Activated CD4-positive, alpha-beta memory T cell treated with anti-CD3 and anti-CD28 coated beads for 36 hours (primary cell): ENCODE results near the gene FCGR3A. TPM values are rescaled to one million over a fixed set of nuclear protein-coding genes. Genes with fewer than 3 reads are reported as not detected.
"Not testable (repeated sequence)": the region's sequence is repeated elsewhere in the genome, so short reads cannot be mapped to it uniquely, and the experiment has no call there.

ENCODE experiments used
- CTCF ChIA-PET: fragments of 350-600 bp; sonication (Branson Sonifier 250); formaldehyde crosslinking; loops from one replicate; lab custom pipeline; 2021; ENCODE audit warnings: antibody characterized with exemption, inconsistent platforms; lab: Charles Lee
- POLR2A ChIA-PET: fragments of 350-600 bp; sonication (Branson Sonifier 250); formaldehyde crosslinking; loops from one replicate; lab custom pipeline; 2021; ENCODE audit warnings: antibody characterized with exemption; lab: Charles Lee
- DNase-seq: peaks from one replicate; pipeline ENCODE4 v3.0.0-alpha.2; 2020
- H3K27ac Mint-ChIP-seq: one replicate; pipeline ENCODE4 v1.8.0; 2021; ENCODE audit warnings: mixed read lengths
- H3K27me3 Mint-ChIP-seq: one replicate; pipeline ENCODE4 v1.8.0; 2021; ENCODE audit warnings: mixed read lengths
- H3K36me3 Mint-ChIP-seq: one replicate; pipeline ENCODE4 v1.8.0; 2021; ENCODE audit warnings: mixed read lengths
- H3K4me1 Mint-ChIP-seq: one replicate; pipeline ENCODE4 v1.8.0; 2021; ENCODE audit warnings: low read depth, mixed read lengths
- H3K4me3 Mint-ChIP-seq: one replicate; pipeline ENCODE4 v1.8.0; 2021; ENCODE audit warnings: mild to moderate bottlenecking, mixed read lengths
- H3K9me3 Mint-ChIP-seq: one replicate; pipeline ENCODE4 v1.8.0; 2021; ENCODE audit warnings: mixed read lengths
- intact Hi-C: fragments of 100-400 bp; cut with micrococcal nuclease; formaldehyde crosslinking; loops from one replicate; pipeline ENCODE4 v1.15.1; 2023
- total RNA-seq, 2 experiments: library from RNA; stranded (reverse); gene quantifications; one replicate each; pipeline ENCODE4 v1.2.3, GENCODE V29; 2021

The FCGR3A gene
- total RNA-seq, 2 experiments from 2014 or later = not detected

GRCh38 chr1:161523817-161524741, 25.5 kb downstream of the FCGR3A start, which contains the start of gene HSPA6:
TSS of gene HSPA6 (plus strand) at chr1:161524540. CDS start at chr1:161524659, 119 bp downstream.
- POLR2A ChIA-PET = not testable (repeated sequence)

GRCh38 chr1:161523041-161523816, 26.4 kb downstream of the FCGR3A start:
- POLR2A ChIA-PET = not testable (repeated sequence)
- CTCF ChIA-PET = interaction anchor here (0.8 to 0.9 kb wide), 2 partner anchors 12 to 215 kb away, joined by 3 to 4 read pairs; no protein-coding TSS in a partner anchor

More at GRCh38 chr1:161523817-161524741, 25.5 kb downstream of the FCGR3A start, which contains the start of gene HSPA6:
- CTCF ChIA-PET = interaction anchor here (0.8 to 0.9 kb wide), 2 partner anchors 13 to 214 kb away, joined by 3 to 4 read pairs; no protein-coding TSS in a partner anchor
- H3K27ac Mint-ChIP-seq = peak within 1 kb of the TSS; percentile 84
- not testable (repeated sequence) for H3K4me1 Mint-ChIP-seq, H3K36me3 Mint-ChIP-seq, H3K9me3 Mint-ChIP-seq, H3K27me3 Mint-ChIP-seq
- H3K4me3 Mint-ChIP-seq = peak within 1 kb of the TSS; percentile 80
- DNase-seq = peak; percentile 76
- intact Hi-C loops = loop anchor here (2.0 kb wide), 1 partner anchor 17 kb away; no protein-coding TSS in a partner anchor

GRCh38 chr1:161513953-161514352, 35.7 kb downstream of the FCGR3A start:
- H3K4me1 Mint-ChIP-seq, H3K27me3 Mint-ChIP-seq, DNase-seq, intact Hi-C loops, H3K4me3 Mint-ChIP-seq, H3K36me3 Mint-ChIP-seq, POLR2A ChIA-PET, H3K27ac Mint-ChIP-seq, CTCF ChIA-PET, H3K9me3 Mint-ChIP-seq: not testable (repeated sequence)

More at GRCh38 chr1:161523041-161523816, 26.4 kb downstream of the FCGR3A start:
- intact Hi-C loops, H3K27me3 Mint-ChIP-seq, H3K9me3 Mint-ChIP-seq, H3K4me1 Mint-ChIP-seq, DNase-seq, H3K36me3 Mint-ChIP-seq: not testable (repeated sequence)
- peak overlapping the region; percentile 80 for H3K4me3 Mint-ChIP-seq
- H3K27ac Mint-ChIP-seq = peak overlapping the region; percentile 84

GRCh38 chr1:161513448-161513780, 36.2 kb downstream of the FCGR3A start:
- H3K4me3 Mint-ChIP-seq, H3K4me1 Mint-ChIP-seq, H3K27me3 Mint-ChIP-seq, POLR2A ChIA-PET, H3K36me3 Mint-ChIP-seq, H3K27ac Mint-ChIP-seq, DNase-seq, H3K9me3 Mint-ChIP-seq, CTCF ChIA-PET, intact Hi-C loops: not testable (repeated sequence)

- H3K4me1 Mint-ChIP-seq, H3K36me3 Mint-ChIP-seq, H3K27me3 Mint-ChIP-seq, CTCF ChIA-PET, intact Hi-C loops, DNase-seq, POLR2A ChIA-PET, H3K9me3 Mint-ChIP-seq, H3K4me3 Mint-ChIP-seq, H3K27ac Mint-ChIP-seq: not testable (repeated sequence)
Observed at GRCh38 chr1:161512636-161513447, 36.8 kb downstream of the FCGR3A start.

- Mint-ChIP-seq H3K9me3 (no peaks in the 10 kb centered on the region), H3K4me3 (no peak overlapping the region), H3K27ac (no peak overlapping the region), H3K36me3 (no peaks in the 10 kb centered on the region), H3K4me1 (peaks cover 4% of the 10 kb centered on the region), H3K27me3 (no peaks in the 10 kb centered on the region)
- ChIA-PET CTCF (no interaction called here), POLR2A (no interaction called here)
- intact Hi-C loops = no loop called here
- DNase-seq = no peak
Observed at GRCh38 chr1:161511756-161512060, 37.9 kb downstream of the FCGR3A start.

- POLR2A ChIA-PET = no interaction called here
- intact Hi-C loops = no loop called here
- no peak overlapping the region for H3K4me3 Mint-ChIP-seq
- H3K9me3 Mint-ChIP-seq = no peaks in the 10 kb centered on the region
- peaks cover 9% of the 10 kb centered on the region for H3K4me1 Mint-ChIP-seq
- no peak overlapping the region for H3K27ac Mint-ChIP-seq
- no peak for DNase-seq
- CTCF ChIA-PET = interaction anchor here (1.3 kb wide), 2 partner anchors 13 to 24 kb away, joined by 3 to 4 read pairs; no protein-coding TSS in a partner anchor
- peaks cover 3% of the 10 kb centered on the region for H3K27me3 Mint-ChIP-seq
- no peaks in the 10 kb centered on the region for H3K36me3 Mint-ChIP-seq
Observed at GRCh38 chr1:161511018-161511755, 38.4 kb downstream of the FCGR3A start.

GRCh38 chr1:161510477-161510876, 39.1 kb downstream of the FCGR3A start:
- H3K4me3 Mint-ChIP-seq = no peak overlapping the region
- H3K27me3 Mint-ChIP-seq = peaks cover 4% of the 10 kb centered on the region
- intact Hi-C loops = no loop called here
- DNase-seq = no peak
- H3K9me3 Mint-ChIP-seq = no peaks in the 10 kb centered on the region
- H3K4me1 Mint-ChIP-seq = peaks cover 9% of the 10 kb centered on the region
- no peak overlapping the region for H3K27ac Mint-ChIP-seq
- ChIA-PET CTCF (interaction anchor here (1.3 kb wide), 2 partner anchors 13 to 23 kb away, joined by 3 to 4 read pairs; no protein-coding TSS in a partner anchor), POLR2A (no interaction called here)
- H3K36me3 Mint-ChIP-seq = no peaks in the 10 kb centered on the region

- Mint-ChIP-seq H3K9me3 (no peaks in the 10 kb centered on the region), H3K36me3 (no peaks in the 10 kb centered on the region), H3K27me3 (peaks cover 4% of the 10 kb centered on the region), H3K4me1 (peaks cover 9% of the 10 kb centered on the region), H3K27ac (no peak overlapping the region), H3K4me3 (no peak overlapping the region)
- DNase-seq = no peak
- intact Hi-C loops = no loop called here
- POLR2A ChIA-PET = no interaction called here
- CTCF ChIA-PET = interaction anchor here (1.7 kb wide), 1 partner anchor 19 kb away, joined by 5 read pairs; no protein-coding TSS in a partner anchor
Observed at GRCh38 chr1:161506336-161507223, 43.0 kb downstream of the FCGR3A start.

GRCh38 chr1:161505686-161506085, 43.9 kb downstream of the FCGR3A start:
- no peak for DNase-seq
- ChIA-PET POLR2A (no interaction called here), CTCF (interaction anchor here (1.7 kb wide), 1 partner anchor 18 kb away, joined by 5 read pairs; no protein-coding TSS in a partner anchor)
- no peaks in the 10 kb centered on the region for H3K36me3 Mint-ChIP-seq
- H3K9me3 Mint-ChIP-seq = no peaks in the 10 kb centered on the region
- intact Hi-C loops = no loop called here
- no peak overlapping the region for H3K27ac Mint-ChIP-seq
- peaks cover 6% of the 10 kb centered on the region for H3K27me3 Mint-ChIP-seq
- peaks cover 9% of the 10 kb centered on the region for H3K4me1 Mint-ChIP-seq
- no peak overlapping the region for H3K4me3 Mint-ChIP-seq
